Measurements from ENCODE around the gene SULF2. TPM values are rescaled to one million over a fixed set of nuclear protein-coding genes. Genes with fewer than 3 reads are reported as not detected.

SULF2 gene
- total and polyA plus RNA-seq, 2 of the 4 experiments (the other 2 are of a cell fraction) = 0.54 to 0.77 TPM

DNA sequence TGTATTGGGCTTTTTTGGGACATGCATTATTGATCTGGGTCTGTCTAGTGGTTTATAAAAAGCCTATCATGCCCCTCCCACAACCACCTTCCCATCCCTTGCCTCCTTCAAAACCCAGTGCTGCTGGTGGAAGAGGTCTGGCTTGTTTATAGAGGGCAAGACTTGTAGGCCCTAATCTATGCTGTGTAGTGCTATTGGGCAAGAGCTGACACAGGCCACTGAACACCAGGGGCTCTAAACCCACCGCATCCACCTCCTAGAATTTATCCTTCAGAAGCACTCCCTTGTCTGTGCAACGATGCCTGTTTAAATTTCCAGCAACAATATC lies 30.9 kb downstream of the SULF2 start:
- Histone ChIP-seq H3K18ac (ENCODE audit: low read depth, low read length) (no peak overlapping the region), H3K14ac (replicated peaks; ENCODE audit: low read depth, low read length) (no peak overlapping the region), H2BK20ac (ENCODE audit: low read depth, low read length) (no peak overlapping the region), H3K23ac (ENCODE audit: low read depth, low read length) (no peak overlapping the region), H3K79me1 (ENCODE audit: low read depth in 1 of 2, low read length in 2 of 2) (no peaks in the 10 kb centered on the region), H2BK120ac (ENCODE audit: low read depth, low read length) (no peak overlapping the region), H4K20me1 (ENCODE audit: insufficient read depth, low read length) (no peaks in the 10 kb centered on the region), H2AK5ac (ENCODE audit: low read depth, low read length) (no peak overlapping the region), H3K36me3 (ENCODE audit: control insufficient read depth, insufficient read depth, low read length) (no peaks in the 10 kb centered on the region; the same call in 1 of the 2 replicates), H3K56ac (ENCODE audit: extremely low read depth, insufficient read depth, low read length) (no peak overlapping the region), H3K9ac (ENCODE audit: low read depth, low read length) (no peak overlapping the region), H3K4me3 (ENCODE audit: insufficient read depth, low read depth, low read length) (no peak overlapping the region), H2BK5ac (ENCODE audit: low read depth, low read length, poor library complexity, severe bottlenecking) (no peak overlapping the region), H4K8ac (ENCODE audit: low read depth in 2 of 2, low read length in 2 of 2) (no peak overlapping the region), H2AK9ac (replicated peaks; ENCODE audit: low read depth, low read length, poor library complexity) (no peak overlapping the region), H4K5ac (ENCODE audit: low read depth, low read length) (no peak overlapping the region), H4K91ac (ENCODE audit: insufficient read depth, low read depth, low read length) (no peak overlapping the region), H3K4ac (ENCODE audit: low read depth, low read length) (no peak overlapping the region), H3K4me2 (ENCODE audit: low read depth, low read length) (no peak overlapping the region), H3K4me1 (ENCODE audit: control insufficient read depth, insufficient read depth, low read length) (no peaks in the 10 kb centered on the region), H3K27me3 (ENCODE audit: control insufficient read depth, insufficient read depth, low read length) (peaks cover 11% of the 10 kb centered on the region), H2BK15ac (ENCODE audit: low read depth, low read length) (no peak overlapping the region), H3K9me1 (ENCODE audit: insufficient read depth, low read length) (no peaks in the 10 kb centered on the region), H2AFZ (replicated peaks; ENCODE audit: low read length, poor library complexity) (no peak overlapping the region), H3K9me3 (ENCODE audit: control insufficient read depth, insufficient read depth, low read length) (no peaks in the 10 kb centered on the region), H3K27ac (ENCODE audit: insufficient read depth, low read length) (no peak overlapping the region)
- ATAC-seq (ENCODE audit: low read depth) (no peak), DNase-seq (no peak)
- intact Hi-C loops (cut with micrococcal nuclease) (no loop called here), dilution Hi-C loops (cut with HindIII; ENCODE audit: low sequenced_read_pairs, unreplicated experiment) (no loop called here), in situ Hi-C loops (cut with MboI; ENCODE audit: low sequenced_read_pairs) (no loop called here)
- CTCF ChIA-PET = no interaction called here
- BruUV-seq (replicated peaks) = no TSS peak
- TF ChIP-seq POLR2A (IDR thresholded peaks at IDR 0.05; ENCODE audit: low read depth, low read length) (no peak), RFX5 (IDR thresholded peaks at IDR 0.05; ENCODE audit: low read depth, low read length) (no peak), CEBPB (IDR thresholded peaks at IDR 0.05; ENCODE audit: low read depth, low read length) (no peak), MAZ (IDR thresholded peaks at IDR 0.05; ENCODE audit: borderline replicate concordance, low read depth, low read length) (no peak), SMC3 (IDR thresholded peaks at IDR 0.05; ENCODE audit: low read depth, low read length) (no peak), FOS (IDR thresholded peaks at IDR 0.05; ENCODE audit: low read depth, low read length) (no peak), RCOR1 (IDR thresholded peaks at IDR 0.05; ENCODE audit: insufficient replicate concordance, low read length) (no peak), NFE2L2 (IDR thresholded peaks at IDR 0.05; ENCODE audit: low read depth, low read length) (no peak), BHLHE40 (IDR thresholded peaks at IDR 0.05; ENCODE audit: low read depth, low read length) (no peak), MAFK (IDR thresholded peaks at IDR 0.05; ENCODE audit: low read depth, low read length) (no peak)
- TF ChIP-seq, protein P1, sequence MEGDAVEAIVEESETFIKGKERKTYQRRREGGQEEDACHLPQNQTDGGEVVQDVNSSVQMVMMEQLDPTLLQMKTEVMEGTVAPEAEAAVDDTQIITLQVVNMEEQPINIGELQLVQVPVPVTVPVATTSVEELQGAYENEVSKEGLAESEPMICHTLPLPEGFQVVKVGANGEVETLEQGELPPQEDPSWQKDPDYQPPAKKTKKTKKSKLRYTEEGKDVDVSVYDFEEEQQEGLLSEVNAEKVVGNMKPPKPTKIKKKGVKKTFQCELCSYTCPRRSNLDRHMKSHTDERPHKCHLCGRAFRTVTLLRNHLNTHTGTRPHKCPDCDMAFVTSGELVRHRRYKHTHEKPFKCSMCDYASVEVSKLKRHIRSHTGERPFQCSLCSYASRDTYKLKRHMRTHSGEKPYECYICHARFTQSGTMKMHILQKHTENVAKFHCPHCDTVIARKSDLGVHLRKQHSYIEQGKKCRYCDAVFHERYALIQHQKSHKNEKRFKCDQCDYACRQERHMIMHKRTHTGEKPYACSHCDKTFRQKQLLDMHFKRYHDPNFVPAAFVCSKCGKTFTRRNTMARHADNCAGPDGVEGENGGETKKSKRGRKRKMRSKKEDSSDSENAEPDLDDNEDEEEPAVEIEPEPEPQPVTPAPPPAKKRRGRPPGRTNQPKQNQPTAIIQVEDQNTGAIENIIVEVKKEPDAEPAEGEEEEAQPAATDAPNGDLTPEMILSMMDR (conservative IDR thresholded peaks at IDR 0.05; ENCODE audit: low read depth, low read length) = no peak
- TF ChIP-seq, protein P2, sequence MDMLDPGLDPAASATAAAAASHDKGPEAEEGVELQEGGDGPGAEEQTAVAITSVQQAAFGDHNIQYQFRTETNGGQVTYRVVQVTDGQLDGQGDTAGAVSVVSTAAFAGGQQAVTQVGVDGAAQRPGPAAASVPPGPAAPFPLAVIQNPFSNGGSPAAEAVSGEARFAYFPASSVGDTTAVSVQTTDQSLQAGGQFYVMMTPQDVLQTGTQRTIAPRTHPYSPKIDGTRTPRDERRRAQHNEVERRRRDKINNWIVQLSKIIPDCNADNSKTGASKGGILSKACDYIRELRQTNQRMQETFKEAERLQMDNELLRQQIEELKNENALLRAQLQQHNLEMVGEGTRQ (IDR thresholded peaks at IDR 0.05; ENCODE audit: low read depth, low read length) = no peak
- POLR2A ChIA-PET (ENCODE audit: unreplicated experiment) = no interaction called here
- WGBS, 2 experiments (ENCODE audit: extremely low coverage in 2 of 2, insufficient read length in 1 of 2) = no CpG with 5 or more reads among the region's 2 CpGs

Data from IMR-90 (cell line).